HCT116 (cell line): ENCODE data around the gene PCDHB3. TPM values are rescaled to one million over a fixed set of nuclear protein-coding genes. Genes with fewer than 3 reads are reported as not detected.

Experiments
- ATAC-seq: fragments of 200-7000 bp; cut with Tn5 transposase; 2 replicates; pipeline ENCODE4 v1.9.1; 2020; ENCODE audit warnings: mild to moderate bottlenecking, moderate library complexity
- Bru-seq: library from RNA; stranded (reverse); fragments of 400-500 nt; gene quantifications from one replicate; lab custom pipeline; 2021; lab: Mats Ljungman, UMichigan
- BruChase-seq, 2 experiments: library from RNA; stranded (reverse); fragments of 400-500 nt; gene quantifications; one replicate each; lab custom pipeline; 2021; lab: Mats Ljungman, UMichigan
- BruUV-seq: library from RNA; stranded (reverse); fragments of 400-500 nt; replicated peaks from 2 replicates; lab custom pipeline; 2021; lab: Mats Ljungman, UMichigan
- CTCF ChIA-PET: fragments of 300-600 bp; sonication (Branson Sonifier 250); formaldehyde crosslinking; loops from one replicate; lab custom pipeline; 2021; ENCODE audit warnings: antibody characterized with exemption; lab: Charles Lee
- POLR2A ChIA-PET: fragments of 300-600, 350-600 bp; sonication (Branson Sonifier 250); formaldehyde crosslinking; loops from one replicate; lab custom pipeline; 2021; ENCODE audit warnings: antibody characterized with exemption; lab: Charles Lee
- RAD21 ChIA-PET, 2 experiments: fragments of 300-600 bp; sonication (Branson Sonifier 250); formaldehyde crosslinking; loops; one replicate each; lab custom pipeline; 2023; ENCODE audit warnings: low total read pairs in 2 of 2; ENCODE audit not compliant: uncharacterized antibody in 2 of 2, unreplicated experiment in 2 of 2, low non-redundant PET in 1 of 2; lab: Charles Lee
- DNase-seq: peaks from one replicate; pipeline ENCODE4 v3.0.0-alpha.2; 2010; ENCODE audit warnings: low read depth, low spot score
- H2AFZ ChIP-seq: fragments of 200-600 bp; shearing (Covaris generic), sonication (generic); 2 replicates; pipeline ENCODE4 v1.6.1; 2017; ENCODE audit warnings: low read depth, mixed run types, mixed read lengths, antibody characterized with exemption, low read length; ENCODE audit not compliant: poor library complexity, severe bottlenecking
- H3K27ac ChIP-seq: 2 replicates; pipeline ENCODE4 v1.5.1; 2012; ENCODE audit warnings: low read depth, low read length
- H3K27me3 ChIP-seq: fragments of 200-600 bp; sonication (generic); 2 replicates; pipeline ENCODE4 v1.6.1; 2016; ENCODE audit warnings: mixed run types, low read length, mixed read lengths; ENCODE audit not compliant: insufficient read depth
- H3K36me3 ChIP-seq, 2 experiments: fragments of 200-500 bp in 1 of 2; fragments of 200-600 bp in 1 of 2; sonication (Bioruptor generic) in 1 of 2; sonication (generic) in 1 of 2; 2 replicates each; pipeline versions ENCODE4 v1.5.1 to v1.6.1; 2014 to 2016; ENCODE audit warnings: low read length in 2 of 2, inconsistent platforms in 1 of 2, mixed read lengths in 1 of 2, mixed run types in 1 of 2; ENCODE audit not compliant: insufficient read depth in 2 of 2, control insufficient read depth in 1 of 2
- H3K4me1 ChIP-seq, 2 experiments: fragments of 200-600 bp in 1 of 2; sonication (generic) in 1 of 2; 2 replicates each; pipeline versions ENCODE4 v1.5.1 to v1.6.1; 2012 to 2017; ENCODE audit warnings: low read length in 2 of 2, inconsistent platforms in 1 of 2, mild to moderate bottlenecking in 1 of 2, mixed read lengths in 1 of 2, mixed run types in 1 of 2, moderate library complexity in 1 of 2; ENCODE audit not compliant: insufficient read depth in 2 of 2, control insufficient read depth in 1 of 2
- H3K4me2 ChIP-seq: fragments of 200-600 bp; sonication (generic); 2 replicates; pipeline ENCODE4 v1.6.1; 2017; ENCODE audit warnings: mixed run types, low read length, mixed read lengths
- H3K4me3 ChIP-seq, 2 experiments: fragments of 200-600 bp in 1 of 2; sonication (generic) in 1 of 2; replicated peaks in 1 of 2; 2 replicates each; pipeline ENCODE4 v1.5.1; 2011 to 2016; ENCODE audit warnings: low read length in 2 of 2, control low read depth in 1 of 2, low read depth in 1 of 2, mild to moderate bottlenecking in 1 of 2, mixed read lengths in 1 of 2, mixed run types in 1 of 2
- H3K79me2 ChIP-seq: fragments of 200-600 bp; sonication (generic); 2 replicates; pipeline ENCODE4 v1.6.1; 2017; ENCODE audit warnings: mild to moderate bottlenecking, mixed run types, low read length, moderate library complexity, mixed read lengths; ENCODE audit not compliant: insufficient read depth
- H3K9ac ChIP-seq: fragments of 200-600 bp; sonication (generic); 2 replicates; pipeline ENCODE4 v1.6.1; 2016; ENCODE audit warnings: low read length, mixed read lengths
- H3K9me2 ChIP-seq: fragments of 200-600 bp; sonication (generic), shearing (Covaris generic); 2 replicates; pipeline ENCODE4 v1.6.1; 2017; ENCODE audit warnings: mixed run types, mild to moderate bottlenecking, moderate library complexity; ENCODE audit not compliant: insufficient read depth
- H3K9me3 ChIP-seq, 2 experiments: fragments of 200-500 bp in 1 of 2; fragments of 200-600 bp in 1 of 2; sonication (Bioruptor generic) in 1 of 2; sonication (generic) in 1 of 2; 2 replicates each; pipeline ENCODE4 v1.6.1; 2014 to 2017; ENCODE audit warnings: low read length in 2 of 2, mixed read lengths in 2 of 2, inconsistent platforms in 1 of 2, low read depth in 1 of 2, mild to moderate bottlenecking in 1 of 2, mixed run types in 1 of 2, moderate library complexity in 1 of 2; ENCODE audit not compliant: control insufficient read depth in 1 of 2, insufficient read depth in 1 of 2
- H4K20me1 ChIP-seq: fragments of 200-600 bp; sonication (generic), shearing (Covaris generic); 2 replicates; pipeline ENCODE4 v1.6.1; 2017; ENCODE audit warnings: mixed run types, mild to moderate bottlenecking, moderate library complexity; ENCODE audit not compliant: insufficient read depth
- CTCF ChIP-seq, 3 experiments: fragments of 200-600 bp in 1 of 3; sonication (generic) in 1 of 3; IDR thresholded peaks in 2 of 3; conservative IDR thresholded peaks in 1 of 3; 2 replicates each; pipeline ENCODE4 v1.5.1; 2012 to 2017; ENCODE audit warnings: low read depth in 2 of 3, low read length in 2 of 3, antibody characterized with exemption in 1 of 3, borderline replicate concordance in 1 of 3, control low read depth in 1 of 3, mild to moderate bottlenecking in 1 of 3, mixed read lengths in 1 of 3, mixed run types in 1 of 3, moderate library complexity in 1 of 3; ENCODE audit not compliant: insufficient read depth in 1 of 3
- RAD21 ChIP-seq: IDR thresholded peaks from 2 replicates; pipeline ENCODE4 v1.6.1; 2012; ENCODE audit warnings: low read depth, mild to moderate bottlenecking
- SRF ChIP-seq: IDR thresholded peaks from 2 replicates; pipeline ENCODE4 v1.6.1; 2012; ENCODE audit warnings: low read depth
- intact Hi-C: fragments of 100-400 bp; cut with micrococcal nuclease; formaldehyde crosslinking; loops from 2 replicates; pipeline ENCODE4 v1.10.0; 2022
- long read RNA-seq: library from polyadenylated mRNA; unstranded; transcript quantifications from one replicate; pipeline ENCODE4 v2.0.0, GENCODE V29; 2021; ENCODE audit not compliant: unreplicated experiment
- polyA plus RNA-seq: library from polyadenylated mRNA; unstranded; fragments of >200 nt; gene quantifications from 2 replicates; pipeline ENCODE4 v1.2.1, GENCODE V29; 2012; ENCODE audit warnings: missing spikeins
- total RNA-seq: library from RNA; stranded (reverse); gene quantifications from one replicate; pipeline ENCODE4 v1.2.1, GENCODE V29; 2021; ENCODE audit not compliant: unreplicated experiment

Gene PCDHB3
- total RNA-seq (0.10 TPM), Bru-seq, nascent RNA (percentile 10 among the genes with signal in this experiment), BruChase-seq, experiment 1, labeled RNA remaining after a 6-hour chase (percentile 10 among the genes with signal in this experiment), BruChase-seq, experiment 2, labeled RNA remaining after a 2-hour chase (percentile 20 among the genes with signal in this experiment)
- polyA plus RNA-seq: 0.01 TPM in 1 of 2 replicates, not detected in the other
- long read RNA-seq: 0 reads

DNA sequence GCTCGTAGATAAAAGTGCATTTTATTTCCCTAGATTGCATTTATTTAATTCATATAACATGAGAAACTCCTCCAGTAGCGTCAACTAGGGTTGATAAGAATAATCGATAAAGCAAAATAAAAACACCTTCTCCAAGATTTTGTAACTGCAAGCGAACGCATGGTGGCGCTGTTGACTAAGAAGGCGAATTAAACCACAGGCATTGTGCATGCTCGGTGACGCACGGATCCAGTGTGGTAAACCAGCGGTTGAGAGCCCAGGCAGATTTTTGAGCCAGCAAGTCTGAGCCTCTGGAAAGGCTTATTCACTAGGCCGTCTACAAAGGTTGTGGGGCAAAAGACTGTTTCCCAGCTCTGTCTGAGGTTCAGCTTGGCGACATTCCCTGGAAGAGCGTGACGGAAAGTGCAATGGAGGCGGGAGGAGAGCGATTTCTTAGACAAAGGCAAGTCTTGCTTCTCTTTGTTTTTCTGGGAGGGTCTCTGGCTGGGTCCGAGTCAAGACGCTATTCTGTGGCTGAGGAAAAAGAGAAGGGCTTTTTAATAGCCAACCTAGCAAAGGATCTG lies at the start of gene PCDHB3:
TSS of gene PCDHB3 (plus strand) at position 231 of the 563 bp plus-strand sequence. CDS start at position 408, 177 bp downstream.
- ATAC-seq: no peak
- no peaks in the 10 kb centered on the region for H3K4me1 ChIP-seq
- H3K9me2 ChIP-seq: no peaks in the 10 kb centered on the region
- H3K27ac ChIP-seq: no peak within 1 kb of the TSS
- ChIA-PET POLR2A (no interaction called here), CTCF (no interaction called here), RAD21 (no interaction called here)
- no peaks in the 10 kb centered on the region for H3K36me3 ChIP-seq
- H3K4me2 ChIP-seq: no peak within 1 kb of the TSS
- peak; percentile 46 for TF ChIP-seq RAD21
- peak; percentile 11 to 54 (median 29); a peak in 3 of 6 replicates for TF ChIP-seq CTCF (IDR thresholded peaks at IDR 0.05 in 2 of 3, conservative IDR thresholded peaks at IDR 0.05 in 1 of 3; ENCODE audit: borderline replicate concordance in 1 of 3, insufficient read depth in 1 of 3, low read depth in 2 of 3, low read length in 2 of 3)
- TF ChIP-seq SRF: no peak
- no TSS peak for BruUV-seq
- intact Hi-C loops: no loop called here
- no peak within 1 kb of the TSS for H3K9ac ChIP-seq
- no peaks in the 10 kb centered on the region for H4K20me1 ChIP-seq
- no peaks in the 10 kb centered on the region for H3K79me2 ChIP-seq
- no peaks in the 10 kb centered on the region for H3K27me3 ChIP-seq
- H3K4me3 ChIP-seq: no peak within 1 kb of the TSS
- peak; percentile 16 for DNase-seq
- peaks cover 0 to 4% of the 10 kb centered on the region in 2 experiments; a peak in 1 of 4 replicates for H3K9me3 ChIP-seq
- H2AFZ ChIP-seq: no peak within 1 kb of the TSS
